GM18519 (cell line): ENCODE results near the gene HELZ.
"Not testable (repeated sequence)": the region's sequence is repeated elsewhere in the genome, so short reads cannot be mapped to it uniquely, and the experiment has no call there.

Experiments
- ATAC-seq: cut with Tn5 transposase; IDR thresholded peaks from one replicate; pipeline ENCODE4 v1.9.1; 2021; ENCODE audit warnings: mild to moderate bottlenecking, moderate library complexity; ENCODE audit not compliant: unreplicated experiment, low FRiP score

The HELZ gene

DNA sequence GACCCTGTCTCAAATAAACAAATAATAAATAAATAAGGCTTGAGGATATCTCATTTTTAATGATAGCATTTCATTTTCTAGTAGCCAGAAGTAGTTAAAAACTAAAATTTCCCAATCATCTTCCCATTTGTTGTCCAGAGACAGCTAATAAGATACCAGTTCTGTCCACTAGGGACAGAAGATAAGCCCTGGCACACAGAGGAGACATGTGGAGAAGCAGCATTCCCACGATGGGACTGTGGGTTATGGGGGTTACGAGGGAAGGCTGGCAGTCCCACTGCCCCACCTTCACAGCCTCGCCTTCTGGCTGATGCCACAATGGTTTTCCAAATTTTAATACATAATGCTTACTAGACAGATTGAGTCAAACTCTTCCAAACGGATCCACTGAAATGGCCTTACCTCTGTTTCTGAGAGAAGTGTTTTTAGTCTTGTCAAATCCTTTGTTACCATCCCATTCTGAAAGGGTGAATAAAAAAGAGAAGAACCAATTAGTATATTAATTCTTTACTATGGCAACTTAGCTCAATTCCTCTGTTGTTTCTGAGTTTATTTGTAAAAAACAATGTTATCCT lies 44.2 kb downstream of the HELZ start:
- ATAC-seq: no peak

- no peak for ATAC-seq
These were observed 46.9 kb downstream of the HELZ start for GRCh38 chr17:67198131-67198530.

GRCh38 chr17:67197023-67197422 lies 48.0 kb downstream of the HELZ start:
- ATAC-seq: not testable (repeated sequence)

DNA sequence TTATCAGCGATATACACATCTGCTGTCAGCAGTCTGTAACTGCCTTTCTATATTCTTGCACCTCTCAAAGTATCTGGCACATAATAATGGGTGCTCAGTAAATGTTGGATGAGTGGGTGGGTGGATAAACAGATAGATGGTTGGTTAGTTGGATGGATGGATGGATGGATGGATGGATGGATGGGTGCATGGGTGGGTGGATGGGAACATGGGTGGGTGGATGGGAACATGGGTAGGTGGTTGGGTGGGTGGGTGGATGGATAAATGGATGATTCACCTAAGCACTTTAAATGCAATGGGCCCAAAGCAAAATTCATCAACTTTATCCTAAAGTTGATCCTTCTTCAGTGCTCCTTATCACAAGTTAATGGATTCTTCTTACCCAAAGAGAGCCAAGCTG lies 48.6 kb downstream of the HELZ start:
- ATAC-seq: no peak

DNA sequence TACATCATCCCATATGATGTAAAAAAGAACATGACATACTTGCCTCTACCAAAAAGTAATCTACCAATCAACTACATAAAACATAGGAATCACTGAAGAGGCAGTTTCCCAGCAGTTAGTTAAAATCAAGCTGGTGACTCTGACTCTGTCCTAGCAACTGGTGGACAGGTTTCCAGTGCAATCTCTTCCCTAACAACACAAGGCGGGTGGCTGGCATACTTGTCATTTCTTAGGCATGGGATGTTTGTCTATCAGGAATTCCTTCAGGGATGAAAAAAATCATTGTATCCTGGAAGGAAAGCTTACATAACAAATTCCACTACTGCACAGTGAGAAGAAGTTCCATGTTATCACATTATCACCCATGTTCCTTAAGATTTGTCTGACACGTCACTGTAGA lies 50.9 kb downstream of the HELZ start:
- ATAC-seq: no peak

GRCh38 chr17:67187927-67188326 lies 57.1 kb downstream of the HELZ start:
- no peak for ATAC-seq

DNA sequence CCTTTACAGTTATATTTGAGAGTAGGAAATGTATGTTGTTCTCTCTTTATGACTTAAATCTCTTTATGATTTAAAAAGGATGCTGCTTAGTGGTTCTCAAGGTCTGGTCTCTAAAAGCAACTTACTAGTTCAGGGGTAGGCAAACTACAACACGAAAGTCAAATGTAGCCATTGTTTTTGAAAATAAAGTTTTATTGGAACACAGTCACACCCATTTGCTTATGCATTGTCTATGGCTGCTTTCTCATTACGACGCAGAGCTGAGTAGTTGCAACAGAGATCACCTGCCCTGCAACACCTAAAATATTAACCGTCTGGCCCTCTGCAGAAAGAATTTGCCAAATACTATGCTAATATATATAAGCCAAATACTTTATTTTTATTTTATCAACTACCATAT lies 58.2 kb downstream of the HELZ start:
- no peak for ATAC-seq

GRCh38 chr17:67183531-67183930 lies 61.5 kb downstream of the HELZ start:
- ATAC-seq: no peak

GRCh38 chr17:67181825-67182224 lies 63.2 kb downstream of the HELZ start:
- no peak for ATAC-seq

GRCh38 chr17:67180275-67180674 lies 64.7 kb downstream of the HELZ start:
- ATAC-seq: no peak

GRCh38 chr17:67178555-67178954 lies 66.4 kb downstream of the HELZ start:
- no peak for ATAC-seq

GRCh38 chr17:67177732-67178131 lies 67.3 kb downstream of the HELZ start:
- ATAC-seq: no peak

- ATAC-seq: no peak
These were observed 70.8 kb downstream of the HELZ start for GRCh38 chr17:67174190-67174589.

DNA sequence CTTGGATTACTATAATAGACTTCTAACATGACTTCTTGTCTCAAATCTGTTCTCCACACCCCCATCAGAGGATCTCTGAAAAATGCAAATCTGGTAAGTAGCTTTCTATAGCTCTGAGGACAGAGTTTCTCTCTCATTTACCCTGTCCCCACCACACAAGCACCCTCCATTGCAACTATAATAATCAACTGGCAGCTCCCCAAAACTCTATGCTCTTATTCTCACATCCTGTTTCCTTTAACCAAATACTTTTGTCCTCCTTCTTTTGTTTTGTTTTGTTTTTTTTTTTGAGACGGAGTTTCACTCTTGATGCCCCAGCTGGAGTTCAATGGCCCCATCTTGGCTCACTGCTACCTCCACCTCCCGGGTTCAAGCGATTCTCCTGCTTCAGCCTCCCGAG lies 73.4 kb downstream of the HELZ start:
- ATAC-seq: peak; percentile 95

GRCh38 chr17:67168496-67168895 lies 76.5 kb downstream of the HELZ start:
- ATAC-seq: no peak

DNA sequence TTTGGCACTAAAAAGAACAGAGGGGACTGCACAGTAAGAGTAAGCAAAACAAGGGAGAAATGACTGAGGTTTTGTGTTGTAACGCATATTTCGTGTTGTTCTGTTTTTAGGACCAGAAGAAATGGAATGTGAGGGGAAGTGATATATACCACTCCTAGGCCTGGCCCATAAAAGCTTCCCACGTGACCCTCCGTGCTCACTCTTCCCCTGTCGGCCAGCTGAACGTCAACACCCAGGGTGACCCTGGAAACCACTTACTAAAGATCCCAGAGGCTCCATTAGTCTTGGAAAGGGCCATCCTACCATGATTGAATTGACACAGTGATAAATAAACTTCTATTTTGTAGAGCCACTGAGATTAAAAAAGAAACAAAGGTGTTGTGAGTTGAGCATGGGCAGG lies 79.8 kb downstream of the HELZ start:
- ATAC-seq: no peak

- no peak for ATAC-seq
These were observed 80.7 kb downstream of the HELZ start for GRCh38 chr17:67164302-67164701.

DNA sequence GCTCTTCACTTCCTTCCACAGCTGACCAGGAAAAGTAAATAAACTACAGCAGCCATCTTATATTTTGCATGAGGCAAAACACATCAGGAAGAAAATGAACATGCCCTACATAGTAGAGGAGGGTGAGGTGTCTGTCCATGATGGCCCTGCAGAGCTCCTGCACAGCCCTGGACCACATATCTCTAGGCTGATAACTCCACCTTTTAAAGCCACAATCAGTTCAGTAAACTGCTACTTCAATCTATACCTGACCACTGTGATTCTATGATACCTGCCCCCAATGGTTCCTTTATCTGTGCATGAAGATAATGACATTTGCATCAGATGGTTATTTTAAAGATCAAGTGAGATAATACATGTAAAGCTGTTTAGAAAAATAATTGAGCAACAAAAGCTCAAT lies 82.2 kb downstream of the HELZ start:
- ATAC-seq: no peak

GRCh38 chr17:67161573-67161972 lies 83.4 kb downstream of the HELZ start:
- no peak for ATAC-seq

GRCh38 chr17:67160791-67161190 lies 84.2 kb downstream of the HELZ start:
- no peak for ATAC-seq

DNA sequence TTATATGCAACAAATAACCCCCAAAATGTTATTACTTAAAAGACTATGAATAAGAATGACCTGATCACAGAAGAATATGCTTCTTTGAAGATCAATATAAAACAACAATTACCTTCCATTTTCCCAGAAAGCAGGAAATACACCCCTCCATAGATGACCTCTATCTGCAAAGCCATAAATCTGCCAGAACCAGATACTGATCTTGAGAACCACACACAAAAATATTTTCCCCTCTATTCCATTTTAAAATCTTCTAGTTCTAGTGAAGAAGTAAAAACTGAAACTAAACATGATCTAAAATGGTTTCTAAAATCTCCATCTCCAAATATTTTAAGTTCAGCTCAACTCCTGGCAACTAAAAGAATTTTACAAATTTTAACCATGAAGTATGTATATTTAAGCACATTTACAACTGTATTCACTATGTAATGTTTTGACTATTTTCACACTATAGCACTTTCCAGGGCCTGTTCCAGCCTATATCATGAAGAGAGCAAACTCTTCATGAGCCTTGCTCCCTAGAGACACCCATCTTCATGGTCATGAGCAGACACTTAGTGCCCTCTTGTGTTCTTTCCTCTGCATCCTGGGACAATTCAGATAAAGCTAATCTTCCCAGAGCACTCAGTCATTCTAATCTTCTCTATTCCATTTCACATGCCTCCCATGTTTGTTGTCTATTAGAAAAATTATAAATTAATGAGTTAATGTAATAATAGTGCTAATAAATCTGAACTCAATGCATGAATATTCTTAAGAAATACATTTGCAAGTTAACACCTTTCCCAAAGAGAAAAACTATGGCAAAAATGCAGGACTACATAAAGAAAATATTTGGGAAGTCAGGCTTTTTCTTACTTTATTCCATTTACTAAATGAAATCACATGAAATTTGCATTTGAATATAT lies 87.0 kb downstream of the HELZ start:
- ATAC-seq: no peak
